Transverse colon (tissue), 3 donors: ENCODE measurements around the gene RELL1.

Experiments
- CTCF ChIP-seq, 5 experiments: fragments of 200-600 bp in 3 of 5; fragments of 450-650 bp in 2 of 5; sonication (generic) in 3 of 5; IDR thresholded peaks; 1 replicate in 2 of 5; 2 replicates in 3 of 5; pipeline ENCODE4 v1.5.1; 2016 to 2017; ENCODE audit warnings: antibody characterized with exemption in 5 of 5, inconsistent platforms in 3 of 5, mild to moderate bottlenecking in 2 of 5, moderate library complexity in 1 of 5
- EP300 ChIP-seq: sonication (generic); formaldehyde crosslinking; IDR thresholded peaks from one replicate; pipeline ENCODE4 v1.6.1; 2017; ENCODE audit warnings: antibody characterized with exemption, low read depth
- POLR2A ChIP-seq: fragments of 450-650 bp; IDR thresholded peaks from one replicate; pipeline ENCODE4 v1.6.1; 2016; ENCODE audit warnings: antibody characterized with exemption, mild to moderate bottlenecking, moderate library complexity

- no peak for TF ChIP-seq CTCF (IDR thresholded peaks at IDR 0.05)
- TF ChIP-seq POLR2A, result no peak
- no peak for TF ChIP-seq EP300
These were observed 94.8 kb downstream of the RELL1 start for GRCh38 chr4:37591349-37591748.
